Activated T-helper 2 cell treated with anti-CD3 and anti-CD28 coated beads, Interferon-gamma antibody, Interleukin-2, Interleukin-4, amounts not matched to agents 10 μg/mL and 5 μg/mL and 100 μg/mL, durations not matched to agents 14 hours and 24 hours and 36 hours (primary cell): Measurements from ENCODE around the gene YWHAQ. TPM values are rescaled to one million over a fixed set of nuclear protein-coding genes. Genes with fewer than 3 reads are reported as not detected.
"Not testable (repeated sequence)": the region's sequence is repeated elsewhere in the genome, so short reads cannot be mapped to it uniquely, and the experiment has no call there.

Experiments used
- DNase-seq: peaks from one replicate; pipeline ENCODE4 v3.0.0; 2021; ENCODE audit warnings: low spot score
- H3K27ac Mint-ChIP-seq: one replicate; pipeline ENCODE4 v1.8.0; 2021; ENCODE audit warnings: mixed read lengths
- H3K27me3 Mint-ChIP-seq: one replicate; pipeline ENCODE4 v1.8.0; 2021; ENCODE audit warnings: low read depth, mixed read lengths
- H3K36me3 Mint-ChIP-seq: one replicate; pipeline ENCODE4 v1.8.0; 2021; ENCODE audit warnings: low read depth, mixed read lengths
- H3K4me1 Mint-ChIP-seq: one replicate; pipeline ENCODE4 v1.8.0; 2021; ENCODE audit warnings: low read depth, mixed read lengths
- H3K4me3 Mint-ChIP-seq: one replicate; pipeline ENCODE4 v1.8.0; 2021; ENCODE audit warnings: low read depth, mild to moderate bottlenecking, moderate library complexity, mixed read lengths
- H3K9me3 Mint-ChIP-seq: one replicate; pipeline ENCODE4 v1.8.0; 2021; ENCODE audit warnings: mixed read lengths
- intact Hi-C: fragments of 100-400 bp; cut with micrococcal nuclease; formaldehyde crosslinking; loops from one replicate; pipeline ENCODE4 v1.15.1; 2023
- total RNA-seq: library from RNA; stranded (reverse); gene quantifications from 2 replicates; pipeline ENCODE4 v1.2.3, GENCODE V29; 2022

YWHAQ gene
- total RNA-seq, 1 donor from 2014 or later = 339 TPM

- Mint-ChIP-seq H3K27ac (no peak overlapping the region), H3K27me3 (no peaks in the 10 kb centered on the region), H3K36me3 (no peaks in the 10 kb centered on the region), H3K4me1 (peaks cover 29% of the 10 kb centered on the region), H3K9me3 (no peaks in the 10 kb centered on the region), H3K4me3 (no peak overlapping the region)
- intact Hi-C loops = no loop called here
- no peak for DNase-seq
Observed at GRCh38 chr2:9639000-9639602, 8.3 kb upstream of the YWHAQ start.

GRCh38 chr2:9638532-9638931 lies 7.7 kb upstream of the YWHAQ start:
- H3K9me3 Mint-ChIP-seq = no peaks in the 10 kb centered on the region
- no peak for DNase-seq
- intact Hi-C loops = no loop called here
- H3K27ac Mint-ChIP-seq = no peak overlapping the region
- H3K4me3 Mint-ChIP-seq = no peak overlapping the region
- H3K27me3 Mint-ChIP-seq = no peaks in the 10 kb centered on the region
- no peaks in the 10 kb centered on the region for H3K36me3 Mint-ChIP-seq
- H3K4me1 Mint-ChIP-seq = peaks cover 26% of the 10 kb centered on the region

DNA sequence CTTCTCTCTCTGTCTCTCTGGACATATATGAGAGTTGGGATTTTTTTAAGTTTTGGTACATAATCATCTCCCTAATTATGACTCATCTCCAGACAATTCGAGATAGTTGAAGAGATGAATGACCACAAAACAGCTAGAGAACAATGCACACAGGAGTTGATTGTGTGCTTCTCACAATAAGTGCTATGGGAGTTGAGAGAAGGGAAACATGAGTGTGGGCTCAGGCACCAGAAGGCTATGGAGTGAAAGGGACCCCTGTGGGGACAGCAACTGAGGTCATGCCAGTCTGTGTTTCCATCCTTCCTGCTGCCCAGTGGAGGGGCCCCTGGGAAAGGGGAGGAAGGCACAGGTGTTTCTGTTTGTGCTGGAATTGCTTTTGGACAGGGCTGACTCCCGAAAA lies 6.5 kb upstream of the YWHAQ start:
- Mint-ChIP-seq H3K4me1 (peaks cover 20% of the 10 kb centered on the region), H3K36me3 (no peaks in the 10 kb centered on the region), H3K4me3 (no peak overlapping the region), H3K9me3 (no peaks in the 10 kb centered on the region), H3K27me3 (no peaks in the 10 kb centered on the region), H3K27ac (no peak overlapping the region)
- intact Hi-C loops = no loop called here
- no peak for DNase-seq

GRCh38 chr2:9634133-9634532 lies 3.3 kb upstream of the YWHAQ start:
- no peaks in the 10 kb centered on the region for H3K27me3 Mint-ChIP-seq
- no peak overlapping the region for H3K4me3 Mint-ChIP-seq
- DNase-seq = no peak
- H3K36me3 Mint-ChIP-seq = peaks cover 11% of the 10 kb centered on the region
- no peak overlapping the region for H3K27ac Mint-ChIP-seq
- H3K4me1 Mint-ChIP-seq = peaks cover 16% of the 10 kb centered on the region
- intact Hi-C loops = no loop called here
- H3K9me3 Mint-ChIP-seq = no peaks in the 10 kb centered on the region

DNA sequence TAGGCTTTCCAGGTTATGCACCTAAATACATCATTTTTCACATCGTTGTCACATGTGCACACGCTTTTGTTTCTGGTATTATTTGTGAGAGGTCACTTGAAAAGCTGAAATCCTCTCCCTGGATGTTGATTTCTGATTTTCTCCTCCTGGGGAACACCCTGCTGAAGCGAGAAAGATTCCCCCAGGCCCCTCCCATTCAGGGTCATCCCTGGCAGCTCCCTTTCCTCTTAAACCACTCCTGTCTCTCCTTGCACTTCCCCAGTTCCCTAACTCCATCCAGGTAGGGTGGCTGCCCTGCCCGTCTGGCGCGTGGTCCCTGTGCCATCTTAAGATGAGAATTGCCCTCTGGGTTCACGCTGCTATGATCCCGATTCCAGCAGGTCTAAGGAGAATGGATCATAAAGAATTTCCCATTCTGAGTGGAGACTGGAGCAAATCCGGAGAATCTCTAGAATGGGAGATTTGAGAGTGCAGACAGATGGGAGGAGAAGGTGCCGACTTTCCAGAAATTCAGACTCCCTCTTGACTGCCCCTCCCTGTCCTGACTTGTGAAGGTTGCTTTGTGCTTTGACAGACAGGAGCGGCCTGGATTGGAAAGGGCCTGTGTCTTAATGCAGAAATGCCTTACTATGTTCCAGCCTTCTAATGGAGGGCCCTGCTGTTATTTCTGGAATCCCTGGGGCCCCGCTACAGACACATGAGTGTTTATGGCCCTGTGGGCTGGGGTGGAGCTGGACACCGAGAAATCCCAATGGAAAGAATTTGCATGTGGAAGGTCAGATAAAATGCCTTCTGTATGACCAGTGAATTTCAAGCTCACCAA lies 1.3 kb upstream of the YWHAQ start:
- H3K27me3 Mint-ChIP-seq = no peaks in the 10 kb centered on the region
- peak overlapping the region; percentile 27 for H3K27ac Mint-ChIP-seq
- H3K36me3 Mint-ChIP-seq = peaks cover 32% of the 10 kb centered on the region
- H3K4me1 Mint-ChIP-seq = peaks cover 32% of the 10 kb centered on the region
- intact Hi-C loops = loop anchor here (1.0 to 2.0 kb wide), 5 partner anchors 23 to 151 kb away; partner anchors contain the start of gene ADAM17
- DNase-seq = no peak
- peak overlapping the region; percentile 88 for H3K4me3 Mint-ChIP-seq
- no peaks in the 10 kb centered on the region for H3K9me3 Mint-ChIP-seq

GRCh38 chr2:9631553-9631819 lies 689 bp upstream of the YWHAQ start:
- Mint-ChIP-seq H3K4me1 (peaks cover 36% of the 10 kb centered on the region), H3K27ac (peak overlapping the region; percentile 96), H3K27me3 (no peaks in the 10 kb centered on the region), H3K36me3 (peaks cover 38% of the 10 kb centered on the region), H3K4me3 (peak overlapping the region; percentile 88), H3K9me3 (no peaks in the 10 kb centered on the region)
- no peak for DNase-seq
- intact Hi-C loops = loop anchor here (1.0 to 2.0 kb wide), 5 partner anchors 24 to 151 kb away; partner anchors contain the start of gene ADAM17

GRCh38 chr2:9630117-9630735 lies 571 bp downstream of the YWHAQ start:
- H3K36me3 Mint-ChIP-seq = peaks cover 51% of the 10 kb centered on the region

DNA sequence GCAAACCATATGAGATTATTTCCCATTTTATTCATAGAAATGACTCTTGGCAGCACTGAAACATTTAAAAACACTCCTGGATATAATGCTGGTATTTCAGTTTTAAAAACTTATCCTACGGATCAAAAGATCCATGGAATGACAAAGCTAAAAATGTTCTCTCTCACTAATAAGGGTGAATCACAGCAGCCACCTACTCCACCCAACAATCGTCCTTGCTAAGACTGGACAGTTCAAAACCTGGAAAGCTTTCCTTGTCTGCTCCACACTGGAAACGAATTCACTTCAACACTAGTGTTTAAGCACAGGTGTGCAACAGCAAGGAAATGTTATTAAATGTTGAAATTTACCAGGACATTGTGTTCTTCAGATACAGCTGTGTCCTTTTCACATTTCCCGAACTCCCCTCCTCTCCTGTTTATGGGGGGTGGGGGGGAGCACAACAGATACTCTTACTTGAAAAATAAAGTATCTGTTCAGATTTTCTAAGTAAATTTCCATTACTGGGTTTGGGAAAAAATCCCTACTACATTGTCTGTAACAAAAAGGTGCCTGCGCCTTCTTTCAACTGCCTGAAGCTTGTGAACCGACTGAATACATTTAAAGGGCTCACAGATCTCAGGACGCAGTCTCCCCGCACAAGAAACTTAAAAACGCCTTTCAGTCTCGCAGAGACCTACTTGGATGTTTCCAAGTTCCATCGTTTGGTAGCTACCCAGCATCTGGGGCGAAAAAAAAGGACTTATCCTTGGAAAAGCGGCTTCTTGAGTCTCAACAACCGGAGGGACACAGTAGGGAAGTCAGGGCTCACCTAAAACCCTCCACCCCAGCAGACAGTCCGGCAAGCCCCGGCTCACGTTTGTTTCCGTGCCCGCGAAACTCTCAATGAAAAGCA lies 1.3 kb downstream of the YWHAQ start:
- Mint-ChIP-seq H3K27me3 (no peaks in the 10 kb centered on the region), H3K4me3 (peak overlapping the region; percentile 99), H3K27ac (peak overlapping the region; percentile 93), H3K36me3 (peaks cover 54% of the 10 kb centered on the region), H3K4me1 (peaks cover 48% of the 10 kb centered on the region), H3K9me3 (no peaks in the 10 kb centered on the region)
- DNase-seq = no peak
- intact Hi-C loops = loop anchor here (1.0 to 5.0 kb wide), 4 partner anchors 21 to 157 kb away; partner anchors contain the start of gene IAH1

More at GRCh38 chr2:9630117-9630735, 571 bp downstream of the YWHAQ start:
- H3K27ac Mint-ChIP-seq = peak overlapping the region; percentile 93
- peak; percentile 75 for DNase-seq
- H3K27me3 Mint-ChIP-seq = no peaks in the 10 kb centered on the region
- H3K9me3 Mint-ChIP-seq = no peaks in the 10 kb centered on the region
- intact Hi-C loops = loop anchor here (1.0 to 2.0 kb wide), 3 partner anchors 22 to 153 kb away; no protein-coding TSS in a partner anchor
- H3K4me3 Mint-ChIP-seq = peak overlapping the region; percentile 99
- H3K4me1 Mint-ChIP-seq = peaks cover 47% of the 10 kb centered on the region

DNA sequence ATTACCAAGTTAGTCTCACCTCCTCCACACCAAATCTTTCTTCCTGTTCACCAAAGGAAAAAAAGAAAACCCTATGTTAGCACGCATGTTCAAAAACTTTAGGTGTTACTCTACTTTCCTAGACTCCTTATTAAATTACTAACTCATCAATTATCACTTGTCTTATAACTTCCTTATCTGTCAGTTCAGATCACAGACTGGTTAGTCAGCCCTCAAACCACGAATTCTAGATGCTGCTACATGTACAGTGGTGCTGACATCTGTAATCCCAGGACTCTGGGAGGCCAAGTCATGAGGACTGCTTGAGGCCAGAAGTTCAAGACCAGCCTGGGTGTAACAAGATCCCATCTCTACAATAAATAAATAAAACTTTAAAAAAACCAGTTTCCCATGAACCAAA lies 3.5 kb downstream of the YWHAQ start:
- intact Hi-C loops = loop anchor here (5.0 kb wide), 1 partner anchor 155 kb away; the partner anchor contains the start of gene IAH1
- peaks cover 62% of the 10 kb centered on the region for H3K4me1 Mint-ChIP-seq
- no peaks in the 10 kb centered on the region for H3K27me3 Mint-ChIP-seq
- DNase-seq = no peak
- peak overlapping the region; percentile 69 for H3K27ac Mint-ChIP-seq
- peaks cover 70% of the 10 kb centered on the region for H3K36me3 Mint-ChIP-seq
- H3K4me3 Mint-ChIP-seq = peak overlapping the region; percentile 99
- H3K9me3 Mint-ChIP-seq = no peaks in the 10 kb centered on the region

DNA sequence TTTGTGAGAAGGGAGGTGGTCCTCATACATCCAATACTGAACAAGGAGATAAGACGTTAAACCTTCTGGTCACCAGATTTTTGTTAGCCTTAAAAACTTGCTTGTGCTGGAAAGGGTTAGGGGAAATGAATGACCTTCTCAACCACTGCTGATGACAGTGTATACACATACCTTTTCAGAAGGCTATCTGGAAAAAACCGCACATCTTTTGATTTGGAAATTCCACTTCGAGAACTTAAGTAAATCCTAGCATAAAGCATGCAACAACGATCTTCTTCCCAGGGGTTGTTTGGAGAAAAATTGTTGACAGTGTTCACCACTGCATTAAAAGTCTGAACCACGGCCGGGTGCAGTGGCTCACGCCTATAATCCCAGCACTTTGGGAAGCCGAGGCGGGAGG lies 7.6 kb downstream of the YWHAQ start:
- H3K4me1 Mint-ChIP-seq = peaks cover 74% of the 10 kb centered on the region
- H3K36me3 Mint-ChIP-seq = peaks cover 76% of the 10 kb centered on the region
- no peaks in the 10 kb centered on the region for H3K27me3 Mint-ChIP-seq
- H3K27ac Mint-ChIP-seq = no peak overlapping the region
- no peak for DNase-seq
- no peaks in the 10 kb centered on the region for H3K9me3 Mint-ChIP-seq
- no peak overlapping the region for H3K4me3 Mint-ChIP-seq
- intact Hi-C loops = no loop called here

- H3K27ac Mint-ChIP-seq, H3K9me3 Mint-ChIP-seq, H3K4me3 Mint-ChIP-seq, DNase-seq, intact Hi-C loops, H3K27me3 Mint-ChIP-seq: not testable (repeated sequence)
- Mint-ChIP-seq H3K36me3 (peaks cover 71% of the 10 kb centered on the region), H3K4me1 (peaks cover 69% of the 10 kb centered on the region)
Observed at GRCh38 chr2:9621655-9622054, 9.1 kb downstream of the YWHAQ start.

- peak overlapping the region; percentile 63 for H3K4me3 Mint-ChIP-seq
Observed at GRCh38 chr2:9618410-9618809, 12.4 kb downstream of the YWHAQ start.

More at GRCh38 chr2:9618410-9618809, 12.4 kb downstream of the YWHAQ start:
- no peak for DNase-seq
- Mint-ChIP-seq H3K27me3 (no peaks in the 10 kb centered on the region), H3K9me3 (no peaks in the 10 kb centered on the region), H3K27ac (peak overlapping the region; percentile 84), H3K4me1 (peaks cover 79% of the 10 kb centered on the region), H3K36me3 (peaks cover 75% of the 10 kb centered on the region)
- intact Hi-C loops = no loop called here
